ENCODE data around the gene FN3K.
"Not testable (repeated sequence)": the region's sequence is repeated elsewhere in the genome, so short reads cannot be mapped to it uniquely, and the experiment has no call there.

FN3K gene

GRCh38 chr17:82737967-82738877 is 2.8 kb downstream of the FN3K start:
- DNase-seq (ENCODE audit: low spot score), result no peak

DNA sequence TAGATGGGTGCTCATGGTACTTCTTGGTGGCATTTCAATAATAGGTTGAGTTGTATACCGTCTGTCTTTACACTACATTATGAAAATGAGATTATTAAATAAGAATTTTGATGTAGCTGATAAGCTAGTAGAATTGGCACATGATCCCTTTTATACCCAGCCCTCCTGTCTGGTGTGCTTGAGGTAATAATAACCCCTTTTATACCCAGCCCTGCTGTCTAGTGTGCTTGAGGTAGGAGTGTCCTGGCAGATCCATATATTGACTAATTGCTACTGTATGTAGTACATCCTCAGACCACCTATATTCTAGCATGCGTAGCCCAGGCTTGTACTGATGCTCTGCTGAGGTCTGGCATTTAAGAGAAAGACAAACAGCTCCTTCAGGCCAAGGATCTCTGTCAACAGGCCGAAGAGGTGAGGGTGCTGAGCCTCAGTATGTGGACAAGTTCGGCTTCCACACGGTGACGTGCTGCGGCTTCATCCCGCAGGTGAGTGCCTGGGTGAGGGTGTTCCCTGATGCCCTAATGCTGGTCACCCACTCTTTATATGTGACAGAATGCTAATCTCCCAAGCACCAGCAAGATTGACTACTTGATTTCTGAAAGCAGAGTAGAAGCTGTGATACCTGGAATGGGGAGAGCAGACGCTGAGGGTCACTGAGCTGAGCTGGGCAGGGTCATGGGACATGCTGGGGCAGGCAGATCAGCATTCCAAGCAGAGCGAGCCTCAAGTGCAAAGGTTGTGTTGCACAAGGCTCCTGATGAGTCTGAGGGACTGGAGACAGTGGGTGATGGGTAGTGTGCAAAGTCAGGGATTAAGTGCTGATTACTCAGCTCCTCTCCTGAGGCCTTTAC is 5.7 kb downstream of the FN3K start:
- no peak for DNase-seq (ENCODE audit: low spot score)

DNA sequence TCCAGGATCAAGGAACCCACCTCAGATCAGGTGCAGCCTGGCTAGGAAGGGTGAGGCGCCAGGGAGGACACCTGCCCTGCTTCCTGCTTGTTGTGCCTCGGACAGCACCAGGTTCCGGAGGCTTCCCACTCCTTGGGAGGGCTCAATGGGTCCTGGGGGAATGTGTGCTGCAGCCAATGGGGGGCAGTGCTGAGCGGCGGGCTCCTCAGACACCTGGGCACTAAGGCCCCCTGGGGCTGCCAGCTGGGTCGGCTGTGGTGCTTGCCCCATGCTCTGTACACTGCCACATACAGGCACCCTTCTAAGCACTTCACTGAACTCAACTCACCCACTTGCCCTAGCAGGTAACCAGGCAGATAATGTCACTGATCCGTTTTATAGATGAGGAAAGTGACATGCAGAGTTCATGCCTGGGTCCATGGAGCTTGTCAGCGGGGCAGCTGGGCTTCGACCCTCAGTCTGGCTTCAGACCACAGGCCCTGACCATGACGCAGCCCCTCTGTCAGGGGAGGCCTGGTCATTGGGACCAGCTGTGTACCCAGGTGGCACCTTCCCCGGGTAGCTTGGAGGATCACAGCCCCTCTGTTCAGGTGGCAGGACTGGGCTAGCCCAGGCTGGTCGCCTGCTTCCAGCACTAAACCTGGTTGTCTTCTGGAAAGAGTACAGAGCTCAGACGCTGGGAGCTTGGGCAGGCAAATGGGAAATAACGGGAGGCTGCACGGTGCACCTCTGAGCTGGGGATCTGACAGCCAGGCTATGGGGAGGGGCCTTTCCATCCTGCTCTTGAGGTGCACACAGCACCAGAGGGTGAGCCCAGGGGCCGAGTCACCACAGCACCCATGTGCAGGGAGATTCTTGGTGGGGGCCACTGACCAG is 8.2 kb downstream of the FN3K start:
- DNase-seq (ENCODE audit: low spot score), result no peak

DNA sequence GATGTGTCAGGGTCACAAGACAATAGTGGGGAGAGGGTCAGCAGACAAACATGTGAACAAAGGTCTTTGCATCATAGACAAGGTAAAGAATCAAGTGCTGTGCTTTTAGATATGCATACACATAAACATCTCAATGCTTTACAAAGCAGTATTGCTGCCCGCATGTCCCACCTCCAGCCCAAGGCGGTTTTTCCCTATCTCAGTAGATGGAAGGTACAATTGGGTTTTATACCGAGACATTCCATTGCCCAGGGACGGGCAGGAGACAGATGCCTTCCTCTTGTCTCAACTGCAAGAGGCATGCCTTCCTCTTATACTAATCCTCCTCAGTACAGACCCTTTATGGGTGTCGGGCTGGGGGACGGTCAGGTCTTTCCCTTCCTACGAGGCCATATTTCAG is 9.3 kb downstream of the FN3K start:
- DNase-seq (ENCODE audit: low spot score), result not testable (repeated sequence)

- no peak for DNase-seq (ENCODE audit: low spot score)
These were observed 10.1 kb downstream of the FN3K start for GRCh38 chr17:82745524-82745923.

GRCh38 chr17:82748756-82749155 is 13.3 kb downstream of the FN3K start:
- DNase-seq (ENCODE audit: low spot score), result no peak

GRCh38 chr17:82750241-82750908 is 15.0 kb downstream of the FN3K start:
- DNase-seq (ENCODE audit: low spot score), result no peak

DNA sequence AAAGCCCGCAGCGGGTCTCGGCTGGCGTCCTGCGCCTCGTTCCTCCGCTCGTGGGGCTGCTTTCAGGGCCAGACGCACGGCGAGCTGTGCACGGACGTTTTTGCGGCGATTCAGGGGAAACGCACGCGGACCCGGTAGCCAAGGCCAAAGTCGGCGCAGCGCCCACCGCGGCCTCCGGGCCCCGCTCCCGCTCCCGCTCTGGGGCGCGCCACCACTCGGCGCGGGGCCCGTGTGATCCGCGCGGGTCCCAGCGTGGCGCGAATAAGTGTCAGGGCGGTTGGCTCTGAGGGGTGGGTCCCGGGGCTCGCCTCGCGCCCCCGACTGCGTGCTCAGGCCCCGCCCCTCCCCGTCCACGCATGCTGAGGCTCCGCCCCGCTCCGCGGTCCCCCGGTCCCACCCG is 15.8 kb downstream of the FN3K start:
- DNase-seq (ENCODE audit: low spot score), result no peak

DNA sequence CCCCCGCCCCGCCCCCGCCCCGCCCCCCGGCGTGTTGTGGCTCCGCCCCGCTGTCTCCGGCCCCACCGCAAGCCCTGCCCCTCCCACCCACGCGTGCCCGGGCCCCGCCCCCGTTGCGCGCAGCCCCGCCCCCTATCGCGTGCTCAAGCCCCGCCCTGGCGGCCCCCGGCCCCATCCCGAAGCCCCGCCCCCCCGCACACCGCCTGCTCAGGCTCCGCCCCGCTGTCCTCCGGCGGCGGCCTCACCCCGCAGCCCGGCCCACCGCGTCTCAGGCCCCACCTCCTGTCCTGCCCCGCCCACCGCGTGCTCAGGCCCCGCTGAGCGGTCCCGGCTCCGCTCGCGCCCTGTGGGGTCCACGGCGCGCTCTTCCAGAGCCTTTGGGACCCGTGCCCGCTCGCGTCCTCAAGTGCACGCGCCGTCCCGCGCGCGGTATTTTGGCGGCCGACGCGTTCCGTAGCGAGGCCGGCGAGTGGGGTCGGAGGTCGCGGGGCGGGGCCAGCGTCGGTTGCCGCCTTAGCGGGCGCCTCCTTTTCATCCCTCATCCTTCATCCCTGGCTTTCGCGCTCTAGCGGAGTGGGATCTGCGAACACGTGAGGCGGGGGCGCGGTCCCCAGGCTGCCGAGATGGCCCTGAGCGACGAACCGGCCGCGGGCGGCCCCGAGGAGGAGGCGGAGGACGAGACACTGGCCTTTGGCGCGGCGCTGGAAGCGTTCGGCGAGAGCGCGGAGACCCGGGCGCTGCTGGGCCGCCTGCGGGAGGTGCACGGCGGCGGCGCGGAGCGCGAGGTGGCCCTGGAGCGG is 16.4 kb downstream of the FN3K start, which contains the start of gene TBCD:
TSS of gene TBCD (plus strand) at position 495 of the 800 bp plus-strand sequence. CDS start at position 624, 129 bp downstream.
- peak; percentile 72 for DNase-seq (ENCODE audit: low spot score)

GRCh38 chr17:82752371-82753200 is 17.2 kb downstream of the FN3K start:
- DNase-seq (ENCODE audit: low spot score), result no peak

GRCh38 chr17:82753201-82753464 is 17.7 kb downstream of the FN3K start:
- no peak for DNase-seq (ENCODE audit: low spot score)

DNA sequence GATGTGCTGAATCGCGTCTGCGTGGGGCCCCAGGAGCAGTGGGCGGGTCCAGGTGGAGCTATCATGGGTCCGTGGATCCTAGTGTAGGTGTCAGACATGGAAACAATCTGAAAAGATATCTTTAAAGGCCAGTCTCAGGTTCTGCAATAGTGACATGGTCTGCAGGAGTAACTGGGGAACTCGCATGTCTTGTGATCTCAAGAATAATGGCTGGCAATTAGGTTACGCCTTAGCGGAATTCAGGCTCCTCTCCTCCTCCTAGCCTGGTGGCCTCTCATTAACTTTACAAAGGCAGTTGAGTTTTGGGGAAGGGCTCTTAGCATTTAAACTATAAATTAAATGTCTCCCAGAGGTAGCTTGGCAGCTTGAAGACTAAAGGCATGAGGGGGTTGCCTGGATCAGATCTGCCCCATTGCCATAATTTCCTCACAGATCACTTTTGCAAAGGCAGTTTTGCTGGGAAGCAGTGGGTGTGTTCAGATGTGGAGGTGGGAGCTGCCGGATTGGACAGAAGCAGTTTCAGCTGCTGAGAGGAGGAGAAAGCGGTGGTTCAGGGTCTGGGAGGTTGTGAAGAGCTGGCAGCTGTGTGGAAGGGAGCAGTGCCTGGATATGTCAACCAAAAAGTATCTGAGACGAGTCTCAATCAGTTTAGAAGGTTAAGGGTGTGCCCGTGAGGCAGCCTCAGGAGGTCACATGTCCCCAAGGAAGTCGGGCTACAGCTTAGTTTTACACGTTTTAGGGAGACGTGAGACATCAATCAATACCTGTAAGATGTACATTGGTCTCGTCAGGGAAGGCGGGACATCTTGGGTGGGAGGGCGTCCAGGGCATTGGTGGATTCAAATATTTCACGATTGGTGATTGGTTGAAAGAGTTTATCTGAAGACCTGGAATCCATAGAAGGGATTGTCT is 19.1 kb downstream of the FN3K start:
- no peak for DNase-seq (ENCODE audit: low spot score)

- DNase-seq (ENCODE audit: low spot score), result no peak
These were observed 20.8 kb downstream of the FN3K start for GRCh38 chr17:82756166-82756565.

DNA sequence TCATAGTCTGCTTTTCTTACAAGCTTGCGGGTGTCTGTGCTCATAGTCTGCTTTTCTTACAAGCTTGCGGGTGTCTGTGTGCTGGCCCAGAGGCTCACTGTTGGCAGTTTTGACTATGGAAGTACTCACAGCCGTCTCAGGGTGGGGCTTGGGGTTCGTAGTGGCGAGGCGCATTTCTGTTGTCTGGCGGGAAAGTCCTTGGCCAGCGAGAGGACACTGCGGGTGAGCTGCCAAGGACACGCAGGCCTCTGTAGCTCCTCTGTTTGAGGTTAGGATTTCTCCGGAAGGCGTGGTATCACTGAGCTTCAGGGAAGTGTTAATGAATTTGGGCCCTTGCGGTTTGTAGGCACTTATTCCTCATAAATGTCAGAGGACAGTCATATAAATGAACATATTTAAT is 30.0 kb downstream of the FN3K start:
- DNase-seq (ENCODE audit: low spot score), result no peak

GRCh38 chr17:82767041-82767754 is 31.8 kb downstream of the FN3K start:
- DNase-seq (ENCODE audit: low spot score), result peak; percentile 48

- DNase-seq (ENCODE audit: low spot score), result no peak
These were observed 33.6 kb downstream of the FN3K start for GRCh38 chr17:82769041-82769440.

- no peak for DNase-seq (ENCODE audit: low spot score)
These were observed 36.6 kb downstream of the FN3K start for GRCh38 chr17:82772026-82772425.

DNA sequence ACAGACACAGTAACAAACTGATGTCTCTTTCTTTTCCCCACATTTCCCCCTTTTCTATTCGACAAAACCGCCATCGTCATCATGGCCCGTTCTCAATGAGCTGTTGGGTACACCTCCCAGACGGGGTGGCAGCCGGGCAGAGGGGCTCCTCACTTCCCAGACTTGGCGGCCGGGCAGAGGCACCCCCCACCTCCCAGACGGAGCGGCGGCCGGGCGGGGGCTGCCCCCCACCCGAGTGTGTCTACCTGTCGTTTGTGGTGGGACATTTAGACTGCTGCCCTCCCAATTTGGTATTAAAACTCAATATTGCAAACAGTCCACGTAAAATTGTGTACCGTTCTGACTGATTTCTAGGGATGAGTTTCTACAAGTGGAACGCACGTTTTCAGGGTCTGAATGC is 39.0 kb downstream of the FN3K start:
- not testable (repeated sequence) for DNase-seq (ENCODE audit: low spot score)

Measured in kidney capillary endothelial cell (primary cell).